HCT116 (cell line): ENCODE results near the gene ARHGAP27. TPM values are rescaled to one million over a fixed set of nuclear protein-coding genes. Genes with fewer than 3 reads are reported as not detected.

ENCODE experiments used
- ATAC-seq: fragments of 200-7000 bp; cut with Tn5 transposase; 2 replicates; pipeline ENCODE4 v1.9.1; 2020; ENCODE audit warnings: mild to moderate bottlenecking, moderate library complexity
- BruUV-seq: library from RNA; stranded (reverse); fragments of 400-500 nt; replicated peaks from 2 replicates; lab custom pipeline; 2021; lab: Mats Ljungman, UMichigan
- CTCF ChIA-PET: fragments of 300-600 bp; sonication (Branson Sonifier 250); formaldehyde crosslinking; loops from one replicate; lab custom pipeline; 2021; ENCODE audit warnings: antibody characterized with exemption; lab: Charles Lee
- POLR2A ChIA-PET: fragments of 300-600, 350-600 bp; sonication (Branson Sonifier 250); formaldehyde crosslinking; loops from one replicate; lab custom pipeline; 2021; ENCODE audit warnings: antibody characterized with exemption; lab: Charles Lee
- RAD21 ChIA-PET, 2 experiments: fragments of 300-600 bp; sonication (Branson Sonifier 250); formaldehyde crosslinking; loops; one replicate each; lab custom pipeline; 2023; ENCODE audit warnings: low total read pairs in 2 of 2; ENCODE audit not compliant: uncharacterized antibody in 2 of 2, unreplicated experiment in 2 of 2, low non-redundant PET in 1 of 2; lab: Charles Lee
- DNase-seq: peaks from one replicate; pipeline ENCODE4 v3.0.0-alpha.2; 2010; ENCODE audit warnings: low read depth, low spot score
- H2AFZ ChIP-seq: fragments of 200-600 bp; shearing (Covaris generic), sonication (generic); 2 replicates; pipeline ENCODE4 v1.6.1; 2017; ENCODE audit warnings: low read depth, mixed run types, mixed read lengths, antibody characterized with exemption, low read length; ENCODE audit not compliant: poor library complexity, severe bottlenecking
- H3K27ac ChIP-seq: 2 replicates; pipeline ENCODE4 v1.5.1; 2012; ENCODE audit warnings: low read depth, low read length
- H3K27me3 ChIP-seq: fragments of 200-600 bp; sonication (generic); 2 replicates; pipeline ENCODE4 v1.6.1; 2016; ENCODE audit warnings: mixed run types, low read length, mixed read lengths; ENCODE audit not compliant: insufficient read depth
- H3K36me3 ChIP-seq, 2 experiments: fragments of 200-500 bp in 1 of 2; fragments of 200-600 bp in 1 of 2; sonication (Bioruptor generic) in 1 of 2; sonication (generic) in 1 of 2; 2 replicates each; pipeline versions ENCODE4 v1.5.1 to v1.6.1; 2014 to 2016; ENCODE audit warnings: low read length in 2 of 2, inconsistent platforms in 1 of 2, mixed read lengths in 1 of 2, mixed run types in 1 of 2; ENCODE audit not compliant: insufficient read depth in 2 of 2, control insufficient read depth in 1 of 2
- H3K4me1 ChIP-seq, 2 experiments: fragments of 200-600 bp in 1 of 2; sonication (generic) in 1 of 2; 2 replicates each; pipeline versions ENCODE4 v1.5.1 to v1.6.1; 2012 to 2017; ENCODE audit warnings: low read length in 2 of 2, inconsistent platforms in 1 of 2, mild to moderate bottlenecking in 1 of 2, mixed read lengths in 1 of 2, mixed run types in 1 of 2, moderate library complexity in 1 of 2; ENCODE audit not compliant: insufficient read depth in 2 of 2, control insufficient read depth in 1 of 2
- H3K4me2 ChIP-seq: fragments of 200-600 bp; sonication (generic); 2 replicates; pipeline ENCODE4 v1.6.1; 2017; ENCODE audit warnings: mixed run types, low read length, mixed read lengths
- H3K4me3 ChIP-seq, 2 experiments: fragments of 200-600 bp in 1 of 2; sonication (generic) in 1 of 2; replicated peaks in 1 of 2; 2 replicates each; pipeline ENCODE4 v1.5.1; 2011 to 2016; ENCODE audit warnings: low read length in 2 of 2, control low read depth in 1 of 2, low read depth in 1 of 2, mild to moderate bottlenecking in 1 of 2, mixed read lengths in 1 of 2, mixed run types in 1 of 2
- H3K79me2 ChIP-seq: fragments of 200-600 bp; sonication (generic); 2 replicates; pipeline ENCODE4 v1.6.1; 2017; ENCODE audit warnings: mild to moderate bottlenecking, mixed run types, low read length, moderate library complexity, mixed read lengths; ENCODE audit not compliant: insufficient read depth
- H3K9ac ChIP-seq: fragments of 200-600 bp; sonication (generic); 2 replicates; pipeline ENCODE4 v1.6.1; 2016; ENCODE audit warnings: low read length, mixed read lengths
- H3K9me2 ChIP-seq: fragments of 200-600 bp; sonication (generic), shearing (Covaris generic); 2 replicates; pipeline ENCODE4 v1.6.1; 2017; ENCODE audit warnings: mixed run types, mild to moderate bottlenecking, moderate library complexity; ENCODE audit not compliant: insufficient read depth
- H3K9me3 ChIP-seq, 2 experiments: fragments of 200-500 bp in 1 of 2; fragments of 200-600 bp in 1 of 2; sonication (Bioruptor generic) in 1 of 2; sonication (generic) in 1 of 2; 2 replicates each; pipeline ENCODE4 v1.6.1; 2014 to 2017; ENCODE audit warnings: low read length in 2 of 2, mixed read lengths in 2 of 2, inconsistent platforms in 1 of 2, low read depth in 1 of 2, mild to moderate bottlenecking in 1 of 2, mixed run types in 1 of 2, moderate library complexity in 1 of 2; ENCODE audit not compliant: control insufficient read depth in 1 of 2, insufficient read depth in 1 of 2
- H4K20me1 ChIP-seq: fragments of 200-600 bp; sonication (generic), shearing (Covaris generic); 2 replicates; pipeline ENCODE4 v1.6.1; 2017; ENCODE audit warnings: mixed run types, mild to moderate bottlenecking, moderate library complexity; ENCODE audit not compliant: insufficient read depth
- SIN3A ChIP-seq: IDR thresholded peaks from 2 replicates; pipeline ENCODE4 v1.6.1; 2012; ENCODE audit warnings: low read depth
- SRF ChIP-seq: IDR thresholded peaks from 2 replicates; pipeline ENCODE4 v1.6.1; 2012; ENCODE audit warnings: low read depth
- intact Hi-C: fragments of 100-400 bp; cut with micrococcal nuclease; formaldehyde crosslinking; loops from 2 replicates; pipeline ENCODE4 v1.10.0; 2022
- total RNA-seq: library from RNA; stranded (reverse); gene quantifications from one replicate; pipeline ENCODE4 v1.2.1, GENCODE V29; 2021; ENCODE audit not compliant: unreplicated experiment
- TF ChIP-seq, protein P1 (sequence below): IDR thresholded peaks from 2 replicates; pipeline ENCODE4 v1.6.1; 2012; ENCODE audit warnings: low read depth

The ARHGAP27 gene
- total RNA-seq, 1 experiment from 2014 or later: 46.7 TPM

DNA sequence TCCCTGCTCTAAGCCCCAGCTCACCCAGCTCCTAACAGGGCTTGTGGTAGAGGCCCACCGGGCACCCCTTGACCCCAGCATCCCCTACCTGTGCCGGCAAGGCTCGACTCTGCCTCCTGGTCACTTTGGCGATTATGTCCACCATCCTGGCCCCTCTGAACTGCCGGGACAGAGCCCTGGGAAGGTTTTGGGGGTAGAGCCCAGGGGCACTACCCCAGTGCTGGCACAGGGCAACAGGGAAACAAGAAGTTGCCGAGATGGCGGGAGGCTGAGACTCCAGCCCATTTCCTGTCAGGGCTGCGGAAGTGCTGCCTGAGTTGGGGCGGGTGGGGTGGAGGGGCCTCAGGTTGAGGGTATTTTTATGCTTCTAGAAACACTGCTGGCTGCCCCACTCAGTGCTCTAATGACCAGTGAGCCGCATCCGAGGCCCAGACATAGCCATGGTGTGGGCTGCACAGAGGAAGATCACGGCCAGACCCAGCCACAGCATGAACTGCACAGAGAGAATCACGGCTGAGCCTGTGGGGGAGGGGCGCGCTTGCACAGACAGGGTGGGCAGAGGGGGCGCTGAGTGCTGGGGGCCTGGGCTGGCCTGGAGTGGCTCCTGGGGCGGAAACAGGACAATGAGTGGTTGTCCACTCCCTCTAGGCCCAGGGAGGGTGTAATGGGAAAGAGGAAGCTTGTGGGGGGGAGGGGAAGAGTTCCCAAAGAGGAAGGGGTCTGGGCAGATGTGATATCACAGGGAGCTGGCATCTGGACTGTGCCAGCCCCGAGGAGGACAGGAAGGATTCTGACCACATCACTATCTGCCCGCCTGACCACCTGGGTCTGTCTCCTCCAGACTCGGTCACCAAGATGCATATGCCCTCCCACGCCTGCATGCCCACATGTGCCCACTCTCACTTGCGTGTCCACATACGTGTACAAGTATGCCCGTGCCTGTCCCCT, 22.3 kb downstream of the ARHGAP27 start:
- H3K4me2 ChIP-seq: no peak overlapping the region
- H4K20me1 ChIP-seq: no peaks in the 10 kb centered on the region
- DNase-seq: no peak
- H3K36me3 ChIP-seq: no peaks in the 10 kb centered on the region
- H3K27me3 ChIP-seq: no peaks in the 10 kb centered on the region
- TF ChIP-seq, protein P1, sequence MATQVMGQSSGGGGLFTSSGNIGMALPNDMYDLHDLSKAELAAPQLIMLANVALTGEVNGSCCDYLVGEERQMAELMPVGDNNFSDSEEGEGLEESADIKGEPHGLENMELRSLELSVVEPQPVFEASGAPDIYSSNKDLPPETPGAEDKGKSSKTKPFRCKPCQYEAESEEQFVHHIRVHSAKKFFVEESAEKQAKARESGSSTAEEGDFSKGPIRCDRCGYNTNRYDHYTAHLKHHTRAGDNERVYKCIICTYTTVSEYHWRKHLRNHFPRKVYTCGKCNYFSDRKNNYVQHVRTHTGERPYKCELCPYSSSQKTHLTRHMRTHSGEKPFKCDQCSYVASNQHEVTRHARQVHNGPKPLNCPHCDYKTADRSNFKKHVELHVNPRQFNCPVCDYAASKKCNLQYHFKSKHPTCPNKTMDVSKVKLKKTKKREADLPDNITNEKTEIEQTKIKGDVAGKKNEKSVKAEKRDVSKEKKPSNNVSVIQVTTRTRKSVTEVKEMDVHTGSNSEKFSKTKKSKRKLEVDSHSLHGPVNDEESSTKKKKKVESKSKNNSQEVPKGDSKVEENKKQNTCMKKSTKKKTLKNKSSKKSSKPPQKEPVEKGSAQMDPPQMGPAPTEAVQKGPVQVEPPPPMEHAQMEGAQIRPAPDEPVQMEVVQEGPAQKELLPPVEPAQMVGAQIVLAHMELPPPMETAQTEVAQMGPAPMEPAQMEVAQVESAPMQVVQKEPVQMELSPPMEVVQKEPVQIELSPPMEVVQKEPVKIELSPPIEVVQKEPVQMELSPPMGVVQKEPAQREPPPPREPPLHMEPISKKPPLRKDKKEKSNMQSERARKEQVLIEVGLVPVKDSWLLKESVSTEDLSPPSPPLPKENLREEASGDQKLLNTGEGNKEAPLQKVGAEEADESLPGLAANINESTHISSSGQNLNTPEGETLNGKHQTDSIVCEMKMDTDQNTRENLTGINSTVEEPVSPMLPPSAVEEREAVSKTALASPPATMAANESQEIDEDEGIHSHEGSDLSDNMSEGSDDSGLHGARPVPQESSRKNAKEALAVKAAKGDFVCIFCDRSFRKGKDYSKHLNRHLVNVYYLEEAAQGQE: no peak
- TF ChIP-seq SIN3A (no peak), SRF (no peak)
- TF ChIP-seq, all 23 proteins: peak for 0
- Histone ChIP-seq H3K9ac (no peak overlapping the region), H3K79me2 (peaks cover 35% of the 10 kb centered on the region; the same call in 1 of the 2 replicates), H3K9me2 (no peaks in the 10 kb centered on the region), H3K4me1 (peaks cover 0 to 21% of the 10 kb centered on the region in 2 experiments; a peak in 1 of 4 replicates), H3K4me3 (no peak overlapping the region), H2AFZ (no peak overlapping the region), H3K27ac (no peak overlapping the region), H3K9me3 (no peaks in the 10 kb centered on the region)
- RAD21 ChIA-PET: no interaction called here
- BruUV-seq: no TSS peak
- CTCF ChIA-PET: no interaction called here
- no peak for ATAC-seq
- POLR2A ChIA-PET: no interaction called here
- intact Hi-C loops: no loop called here
